Astrocyte (in vitro differentiated cells and primary cell): Measurements from ENCODE around the gene TMTC2.

ENCODE experiments used
- EZH2 ChIP-seq: IDR thresholded peaks from 2 replicates; pipeline ENCODE4 v1.6.1; 2012; ENCODE audit warnings: mild to moderate bottlenecking, low read length, inconsistent platforms; ENCODE audit not compliant: insufficient read depth
- TF ChIP-seq, protein P1 (sequence below): IDR thresholded peaks from 2 replicates; pipeline ENCODE4 v1.5.1; 2011; ENCODE audit warnings: low read depth, mild to moderate bottlenecking, inconsistent platforms, low read length, moderate library complexity; ENCODE audit not compliant: insufficient read depth

DNA sequence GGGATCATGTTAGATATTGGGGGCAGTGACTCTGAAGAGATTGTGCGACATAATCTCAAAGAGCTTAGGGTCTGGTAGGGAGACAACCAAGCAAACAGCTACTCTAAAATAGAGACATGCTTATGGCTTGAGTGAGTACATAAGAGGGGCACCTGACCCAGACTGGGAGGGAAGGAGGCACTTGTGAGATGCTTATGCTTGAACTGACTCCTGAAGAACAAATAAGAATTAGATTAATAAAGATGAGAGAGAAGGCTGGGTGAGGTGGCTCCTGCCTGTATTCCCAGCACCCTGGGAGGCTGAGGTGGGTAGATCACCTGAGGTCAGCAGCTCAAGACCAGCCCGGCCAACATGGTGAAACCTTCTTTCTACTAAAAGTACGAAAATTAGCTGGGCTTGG is 19.1 kb downstream of the TMTC2 start:
- TF ChIP-seq, protein P1, sequence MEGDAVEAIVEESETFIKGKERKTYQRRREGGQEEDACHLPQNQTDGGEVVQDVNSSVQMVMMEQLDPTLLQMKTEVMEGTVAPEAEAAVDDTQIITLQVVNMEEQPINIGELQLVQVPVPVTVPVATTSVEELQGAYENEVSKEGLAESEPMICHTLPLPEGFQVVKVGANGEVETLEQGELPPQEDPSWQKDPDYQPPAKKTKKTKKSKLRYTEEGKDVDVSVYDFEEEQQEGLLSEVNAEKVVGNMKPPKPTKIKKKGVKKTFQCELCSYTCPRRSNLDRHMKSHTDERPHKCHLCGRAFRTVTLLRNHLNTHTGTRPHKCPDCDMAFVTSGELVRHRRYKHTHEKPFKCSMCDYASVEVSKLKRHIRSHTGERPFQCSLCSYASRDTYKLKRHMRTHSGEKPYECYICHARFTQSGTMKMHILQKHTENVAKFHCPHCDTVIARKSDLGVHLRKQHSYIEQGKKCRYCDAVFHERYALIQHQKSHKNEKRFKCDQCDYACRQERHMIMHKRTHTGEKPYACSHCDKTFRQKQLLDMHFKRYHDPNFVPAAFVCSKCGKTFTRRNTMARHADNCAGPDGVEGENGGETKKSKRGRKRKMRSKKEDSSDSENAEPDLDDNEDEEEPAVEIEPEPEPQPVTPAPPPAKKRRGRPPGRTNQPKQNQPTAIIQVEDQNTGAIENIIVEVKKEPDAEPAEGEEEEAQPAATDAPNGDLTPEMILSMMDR, result no peak
- TF ChIP-seq EZH2, result no peak
